CD4-positive, alpha-beta T cell (primary cell): ENCODE measurements around the gene TMEFF2. TPM values are rescaled to one million over a fixed set of nuclear protein-coding genes. Genes with fewer than 3 reads are reported as not detected.

ENCODE experiments used
- ATAC-seq: fragments of 200-7000 bp; cut with Tn5 transposase; one replicate; pipeline ENCODE4 v1.10.0; 2022; ENCODE audit warnings: mild to moderate bottlenecking; ENCODE audit not compliant: poor library complexity
- CTCF ChIA-PET: fragments of 350-600 bp; sonication (Branson Sonifier 250); formaldehyde crosslinking; loops from one replicate; lab custom pipeline; 2021; ENCODE audit warnings: antibody characterized with exemption, inconsistent platforms; lab: Charles Lee
- POLR2A ChIA-PET: fragments of 350-600 bp; sonication (Branson Sonifier 250); formaldehyde crosslinking; loops from one replicate; lab custom pipeline; 2021; ENCODE audit warnings: antibody characterized with exemption, inconsistent platforms; lab: Charles Lee
- DNase-seq, 14 experiments: peaks; one replicate each; pipeline ENCODE4 v3.0.0-alpha.2; 2013 to 2020; ENCODE audit warnings: mixed read lengths in 2 of 14
- H3K27ac ChIP-seq, 2 donors: one replicate each; pipeline versions ENCODE4 v1.5.1 to v1.7.0; 2013; ENCODE audit warnings: low read length in 2 of 2, low read depth in 1 of 2, mild to moderate bottlenecking in 1 of 2
- H3K27me3 ChIP-seq, 2 experiments: 1 replicate in 1 of 2; 2 replicates in 1 of 2; pipeline versions ENCODE4 v1.6.1 to v1.7.0; 2013; ENCODE audit warnings: low read length in 2 of 2, control low read depth in 1 of 2, mild to moderate bottlenecking in 1 of 2, moderate library complexity in 1 of 2; ENCODE audit not compliant: insufficient read depth in 2 of 2, control insufficient read depth in 1 of 2
- H3K36me3 ChIP-seq: one replicate; pipeline ENCODE4 v1.6.1; 2013; ENCODE audit warnings: low read length, control low read depth; ENCODE audit not compliant: insufficient read depth
- H3K4me1 ChIP-seq: one replicate; pipeline ENCODE4 v1.6.1; 2013; ENCODE audit warnings: low read length, control low read depth; ENCODE audit not compliant: insufficient read depth
- H3K4me3 ChIP-seq: one replicate; pipeline ENCODE4 v1.5.1; 2013; ENCODE audit warnings: mild to moderate bottlenecking, low read length, moderate library complexity
- H3K9me3 ChIP-seq, 2 experiments: 1 replicate in 1 of 2; 2 replicates in 1 of 2; pipeline versions ENCODE4 v1.6.1 to v1.7.0; 2013; ENCODE audit warnings: low read length in 2 of 2, mild to moderate bottlenecking in 2 of 2, control low read depth in 1 of 2, moderate library complexity in 1 of 2; ENCODE audit not compliant: control insufficient read depth in 1 of 2, insufficient read depth in 1 of 2
- H3K27ac Mint-ChIP-seq: one replicate; pipeline ENCODE4 v1.8.0; 2020; ENCODE audit warnings: mixed read lengths
- H3K27me3 Mint-ChIP-seq: one replicate; pipeline ENCODE4 v1.8.0; 2021; ENCODE audit warnings: mixed read lengths
- H3K36me3 Mint-ChIP-seq: one replicate; pipeline ENCODE4 v1.8.0; 2021; ENCODE audit warnings: low read depth, mixed read lengths
- H3K4me1 Mint-ChIP-seq: one replicate; pipeline ENCODE4 v1.8.0; 2021; ENCODE audit warnings: low read depth, mixed read lengths
- H3K4me3 Mint-ChIP-seq: one replicate; pipeline ENCODE4 v1.8.0; 2020; ENCODE audit warnings: mild to moderate bottlenecking, mixed read lengths
- H3K9me3 Mint-ChIP-seq: one replicate; pipeline ENCODE4 v1.8.0; 2020; ENCODE audit warnings: mixed read lengths
- CTCF ChIP-seq: fragments of 200-600 bp; IDR thresholded peaks from one replicate; pipeline ENCODE4 v1.8.0; 2022; ENCODE audit warnings: antibody characterized with exemption, mild to moderate bottlenecking
- intact Hi-C, 2 experiments: fragments of 100-400 bp; cut with DNase I in 1 of 2; cut with micrococcal nuclease in 1 of 2; formaldehyde crosslinking; loops; one replicate each; pipeline versions ENCODE4 v1.15.1 to v1.9.0; 2023 to 2025; cut with DNase I, micrococcal nuclease
- total RNA-seq, 174 experiments: library from RNA in 2 of 174; stranded (reverse) in 2 of 174; gene quantifications; one replicate each; pipeline ENCODE4 v1.2.3 and lab custom pipeline; 2021 to 2026

The TMEFF2 gene
- total RNA-seq, 2 experiments from 2014 or later = not detected

GRCh38 chr2:191930205-191930604 is 264.5 kb downstream of the TMEFF2 start:
- no peak for TF ChIP-seq CTCF
- ATAC-seq (no peak), DNase-seq (no peak)
- H3K36me3 Mint-ChIP-seq = no peaks in the 10 kb centered on the region
- Histone ChIP-seq H3K27ac (no peak overlapping the region), H3K9me3 (no peaks in the 10 kb centered on the region), H3K4me3 (no peak overlapping the region), H3K27me3 (no peaks in the 10 kb centered on the region), H3K36me3 (no peaks in the 10 kb centered on the region), H3K4me1 (no peaks in the 10 kb centered on the region)
- intact Hi-C loops = no loop called here
- ChIA-PET CTCF (no interaction called here), POLR2A (interaction anchor here (0.6 kb wide), 1 partner anchor 449 kb away, joined by 4 read pairs; no protein-coding TSS in a partner anchor)
- no peak overlapping the region for H3K27ac Mint-ChIP-seq
- peaks cover 26% of the 10 kb centered on the region for H3K27me3 Mint-ChIP-seq
- no peaks in the 10 kb centered on the region for H3K4me1 Mint-ChIP-seq
- H3K9me3 Mint-ChIP-seq = no peaks in the 10 kb centered on the region
- no peak overlapping the region for H3K4me3 Mint-ChIP-seq

GRCh38 chr2:191929288-191929687 is 265.4 kb downstream of the TMEFF2 start:
- POLR2A ChIA-PET = no interaction called here
- no peak for ATAC-seq

GRCh38 chr2:191927991-191928390 is 266.7 kb downstream of the TMEFF2 start:
- ChIA-PET CTCF (no interaction called here), POLR2A (no interaction called here)
- Mint-ChIP-seq H3K4me1 (no peaks in the 10 kb centered on the region), H3K36me3 (no peaks in the 10 kb centered on the region), H3K4me3 (no peak overlapping the region), H3K9me3 (no peaks in the 10 kb centered on the region), H3K27ac (no peak overlapping the region), H3K27me3 (peaks cover 22% of the 10 kb centered on the region)
- H3K4me1 ChIP-seq = no peaks in the 10 kb centered on the region
- no peaks in the 10 kb centered on the region for H3K27me3 ChIP-seq
- no peak for TF ChIP-seq CTCF
- no peaks in the 10 kb centered on the region for H3K36me3 ChIP-seq
- no peak overlapping the region for H3K4me3 ChIP-seq
- ATAC-seq (no peak), DNase-seq (no peak)
- intact Hi-C loops = no loop called here
- no peak overlapping the region for H3K27ac ChIP-seq
- no peaks in the 10 kb centered on the region for H3K9me3 ChIP-seq

More at GRCh38 chr2:191929288-191929687, 265.4 kb downstream of the TMEFF2 start:
- Mint-ChIP-seq H3K36me3 (no peaks in the 10 kb centered on the region), H3K27me3 (peaks cover 26% of the 10 kb centered on the region), H3K4me1 (no peaks in the 10 kb centered on the region), H3K9me3 (no peaks in the 10 kb centered on the region), H3K27ac (no peak overlapping the region), H3K4me3 (no peak overlapping the region)
- H3K4me3 ChIP-seq = no peak overlapping the region
- H3K36me3 ChIP-seq = no peaks in the 10 kb centered on the region
- no peaks in the 10 kb centered on the region for H3K27me3 ChIP-seq
- no peak for TF ChIP-seq CTCF
- intact Hi-C loops = no loop called here
- no peaks in the 10 kb centered on the region for H3K9me3 ChIP-seq
- CTCF ChIA-PET = no interaction called here
- no peaks in the 10 kb centered on the region for H3K4me1 ChIP-seq
- DNase-seq = no peak
- no peak overlapping the region for H3K27ac ChIP-seq
